ENCODE measurements around the gene MFSD6. TPM values are rescaled to one million over a fixed set of nuclear protein-coding genes. Genes with fewer than 3 reads are reported as not detected.

The MFSD6 gene
- 7.0 and 8.4 TPM in 2 replicates for total RNA-seq (2014; rRNA removed; shearing (Covaris generic))

DNA sequence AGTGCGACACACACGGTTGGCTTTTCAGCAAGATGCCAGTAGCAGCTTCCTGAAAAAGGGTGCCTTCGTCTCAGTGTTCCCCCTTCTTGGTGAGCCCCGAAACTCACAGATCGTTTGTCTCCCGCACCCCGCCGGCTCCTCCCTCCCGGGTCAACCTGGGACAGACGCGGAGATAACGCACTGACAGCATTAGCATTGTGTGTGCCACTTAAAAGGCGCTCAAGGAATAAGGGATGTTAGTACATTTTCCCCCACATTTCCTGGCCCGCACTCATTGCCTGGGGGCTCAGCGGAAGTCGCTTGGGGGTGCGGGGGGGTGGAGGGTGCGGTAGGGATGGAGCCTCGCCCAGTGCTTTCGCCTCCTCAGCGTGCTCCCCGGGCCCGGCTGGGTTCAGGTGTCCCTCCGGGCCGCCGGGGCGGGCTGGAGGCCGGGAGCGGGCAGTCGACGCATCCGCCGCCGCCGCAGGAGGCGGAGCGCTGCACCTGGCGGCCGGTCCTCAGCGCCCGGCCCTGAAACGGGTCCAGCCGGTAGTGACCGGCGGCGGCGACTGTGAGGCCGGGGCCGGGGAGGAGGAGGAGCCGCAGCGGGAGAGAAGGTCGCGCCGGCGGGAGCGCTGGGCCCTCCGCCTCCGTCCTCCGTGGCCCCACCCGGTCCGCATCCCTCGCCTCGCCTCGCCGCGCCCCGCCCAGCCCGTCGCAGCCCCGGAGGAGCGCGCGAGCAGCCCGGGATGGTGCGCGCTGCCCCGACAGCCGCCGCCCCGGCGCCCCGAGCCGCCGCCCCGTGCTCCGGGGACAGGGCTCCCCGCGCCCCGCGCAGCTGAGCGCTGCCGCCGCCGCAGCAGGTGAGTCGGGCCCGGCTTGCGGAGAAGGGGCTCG lies at the start of gene MFSD6:
TSS of gene MFSD6 (plus strand) at position 694 of the 876 bp plus-strand sequence. CDS start 27,675 bp downstream, outside the sequence.

DNA sequence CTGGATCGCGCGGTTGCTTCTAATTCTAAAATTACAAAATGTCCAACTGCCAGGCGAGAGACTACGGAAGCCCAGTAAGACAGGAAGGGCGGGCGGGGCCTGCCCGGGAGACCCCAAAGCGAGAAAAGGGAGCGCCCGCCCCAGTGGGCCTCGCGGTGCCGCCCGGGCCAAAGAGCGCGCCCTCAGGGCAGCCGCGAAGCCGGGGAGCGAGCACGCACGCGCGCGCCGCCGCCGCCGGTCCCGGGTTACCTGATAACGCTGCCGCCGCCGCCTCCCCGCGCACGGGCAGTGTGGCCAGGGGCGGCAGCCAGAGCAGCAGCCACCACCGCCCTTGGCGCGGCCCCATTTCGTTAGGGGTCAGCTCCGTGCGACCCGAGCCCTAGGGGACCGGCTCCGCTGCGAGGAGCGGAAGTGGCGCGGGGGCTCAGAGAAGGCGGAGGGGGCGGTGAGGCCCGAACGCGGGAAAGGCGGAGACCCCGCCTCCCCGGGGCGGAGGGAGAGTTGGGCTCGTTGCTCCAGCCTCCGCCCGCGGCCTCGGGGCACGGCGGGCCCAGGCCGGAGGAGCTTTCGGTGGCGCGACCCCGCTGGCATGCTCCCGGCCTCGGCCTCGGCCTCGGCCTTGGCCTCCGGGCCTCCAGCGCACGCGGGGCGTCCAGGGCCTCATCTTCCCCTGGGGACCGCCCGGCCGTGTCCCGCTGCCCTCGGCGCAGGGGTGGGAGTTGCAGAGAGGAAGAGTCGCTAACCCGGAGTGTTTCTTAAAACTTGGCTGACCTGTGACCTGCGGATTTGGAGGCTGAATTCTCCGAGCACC lies 126.4 kb downstream of the MFSD6 start, which contains the start of gene NEMP2:
TSS of gene NEMP2 (minus strand) at position 413 of the 811 bp plus-strand sequence. CDS start at position 346, 67 bp downstream.

Other genes starting within 250 kb of the MFSD6 start
- gene HIBCH, start 88.5 kb upstream of the MFSD6 start, total RNA-seq (2014; rRNA removed; shearing (Covaris generic)) = 7.8 and 11.6 TPM in 2 replicates
- gene INPP1, start 64.8 kb upstream of the MFSD6 start, total RNA-seq (2014; rRNA removed; shearing (Covaris generic)) = 4.3 and 6.6 TPM in 2 replicates
- gene NEMP2, start 126.4 kb downstream of the MFSD6 start, total RNA-seq (2014; rRNA removed; shearing (Covaris generic)) = 5.2 and 9.1 TPM in 2 replicates
- 23.7 and 32.1 TPM in 2 replicates for gene NAB1, start 240.7 kb downstream of the MFSD6 start, total RNA-seq (2014; rRNA removed; shearing (Covaris generic))